AG09309 (cell line): ENCODE measurements around the gene NAV2.

Experiments
- DNase-seq: peaks from one replicate; pipeline ENCODE4 v3.0.0-alpha.2; 2010; ENCODE audit warnings: low read depth
- H3K4me3 ChIP-seq: 2 replicates; pipeline ENCODE4 v1.5.1; 2011; ENCODE audit warnings: mild to moderate bottlenecking, low read depth, low read length, moderate library complexity; ENCODE audit not compliant: control insufficient read depth
- CTCF ChIP-seq: IDR thresholded peaks from 2 replicates; pipeline ENCODE4 v1.5.1; 2011; ENCODE audit warnings: mild to moderate bottlenecking, low read depth, low read length, inconsistent platforms; ENCODE audit not compliant: insufficient read depth, control insufficient read depth; ENCODE audit errors: missing control alignments

Gene NAV2

GRCh38 chr11:19817870-19818269, 105.2 kb downstream of the NAV2 start:
- H3K4me3 ChIP-seq, result no peak overlapping the region
- TF ChIP-seq CTCF, result no peak
- no peak for DNase-seq

DNA sequence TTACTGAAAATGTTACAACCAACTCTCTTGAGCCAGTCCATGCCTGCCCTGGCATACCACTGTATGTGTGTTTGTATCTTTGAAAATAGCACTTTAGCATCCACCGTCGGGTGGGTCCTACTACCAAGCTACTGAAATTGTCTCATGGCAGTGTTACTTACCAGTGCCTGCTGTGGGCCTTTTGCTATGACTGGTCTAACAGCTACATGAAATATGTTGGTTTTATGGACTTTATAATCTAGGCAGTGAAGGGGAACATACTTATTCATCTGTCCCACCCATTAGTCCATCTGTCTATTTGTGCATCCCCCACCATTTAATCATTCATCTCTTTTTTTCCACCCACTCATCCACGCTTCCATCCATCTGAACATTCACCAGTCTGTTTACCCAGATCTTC, 106.0 kb downstream of the NAV2 start:
- no peak overlapping the region for H3K4me3 ChIP-seq
- TF ChIP-seq CTCF, result no peak
- DNase-seq, result no peak

- no peak overlapping the region for H3K4me3 ChIP-seq
- TF ChIP-seq CTCF, result no peak
- DNase-seq, result no peak
Measured at GRCh38 chr11:19819148-19819547, 106.5 kb downstream of the NAV2 start.

DNA sequence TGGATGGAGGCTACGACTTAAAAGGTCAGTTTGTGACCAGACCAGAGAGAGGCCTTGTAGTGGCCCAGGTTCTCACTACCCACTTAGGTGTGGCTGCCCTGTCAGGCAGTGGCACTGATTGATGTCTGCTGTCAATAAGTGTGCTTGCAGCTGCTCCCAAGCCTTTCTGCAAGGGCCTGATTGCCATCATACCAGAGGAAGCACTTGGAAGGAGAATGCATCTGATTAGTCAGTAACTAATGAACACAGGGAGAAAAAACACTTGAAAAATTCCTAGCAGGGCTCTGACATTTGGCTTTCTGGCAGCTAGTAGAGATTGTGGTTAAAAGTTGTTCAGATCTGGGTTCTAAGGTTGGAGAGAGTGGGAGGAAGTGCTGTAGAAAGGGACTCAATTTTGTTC, 107.5 kb downstream of the NAV2 start:
- H3K4me3 ChIP-seq, result no peak overlapping the region
- no peak for DNase-seq
- TF ChIP-seq CTCF, result no peak

DNA sequence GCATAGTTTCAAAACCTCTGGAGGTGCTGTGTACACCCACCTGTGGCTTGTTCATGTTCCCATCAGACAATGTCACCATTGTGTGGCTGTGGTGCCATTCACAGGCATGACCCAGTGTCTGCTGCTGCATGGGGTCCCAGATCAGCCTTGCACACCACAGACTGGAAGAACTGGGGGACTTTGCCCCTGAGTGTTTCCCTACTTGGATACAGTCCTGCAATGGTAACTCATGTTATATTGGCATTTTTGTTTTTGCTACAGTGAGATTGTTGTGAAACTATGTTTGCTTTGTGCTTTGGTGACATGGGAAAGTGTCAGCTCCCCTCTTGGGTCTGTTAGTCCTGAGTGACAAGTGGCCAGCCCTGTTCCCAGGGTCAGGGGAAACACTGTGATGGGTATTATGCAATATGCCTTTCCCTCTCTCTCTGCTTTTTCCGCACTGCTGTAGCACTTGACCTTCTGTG, 108.8 kb downstream of the NAV2 start:
- DNase-seq, result no peak
- TF ChIP-seq CTCF, result no peak
- H3K4me3 ChIP-seq, result no peak overlapping the region

DNA sequence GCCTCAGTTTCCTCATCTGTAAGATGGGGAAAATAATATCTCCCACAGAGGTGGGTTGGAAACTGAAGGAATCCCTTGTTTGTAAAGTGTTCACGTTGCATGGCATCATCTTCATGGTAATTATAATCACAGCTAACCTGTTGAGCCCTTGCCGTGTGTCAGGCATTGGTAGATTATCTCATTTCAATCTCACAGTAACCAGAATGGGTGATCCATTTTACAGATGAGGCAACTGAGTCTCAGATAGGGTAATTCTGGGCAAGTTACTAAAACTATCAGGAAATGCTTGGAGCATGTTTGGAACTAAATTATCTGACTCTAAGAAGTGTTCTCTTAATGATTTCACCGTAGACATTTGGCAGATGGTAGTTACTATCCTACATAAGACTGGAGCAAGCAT, 109.4 kb downstream of the NAV2 start:
- no peak for TF ChIP-seq CTCF
- DNase-seq, result no peak
- no peak overlapping the region for H3K4me3 ChIP-seq

- no peak for TF ChIP-seq CTCF
- no peak for DNase-seq
- no peak overlapping the region for H3K4me3 ChIP-seq
Measured at GRCh38 chr11:19822531-19822930, 109.9 kb downstream of the NAV2 start.
